ENCODE measurements around the gene PCDHA11.
"Not testable (repeated sequence)": the region's sequence is repeated elsewhere in the genome, so short reads cannot be mapped to it uniquely, and the experiment has no call there.

PCDHA11 gene, protein sequence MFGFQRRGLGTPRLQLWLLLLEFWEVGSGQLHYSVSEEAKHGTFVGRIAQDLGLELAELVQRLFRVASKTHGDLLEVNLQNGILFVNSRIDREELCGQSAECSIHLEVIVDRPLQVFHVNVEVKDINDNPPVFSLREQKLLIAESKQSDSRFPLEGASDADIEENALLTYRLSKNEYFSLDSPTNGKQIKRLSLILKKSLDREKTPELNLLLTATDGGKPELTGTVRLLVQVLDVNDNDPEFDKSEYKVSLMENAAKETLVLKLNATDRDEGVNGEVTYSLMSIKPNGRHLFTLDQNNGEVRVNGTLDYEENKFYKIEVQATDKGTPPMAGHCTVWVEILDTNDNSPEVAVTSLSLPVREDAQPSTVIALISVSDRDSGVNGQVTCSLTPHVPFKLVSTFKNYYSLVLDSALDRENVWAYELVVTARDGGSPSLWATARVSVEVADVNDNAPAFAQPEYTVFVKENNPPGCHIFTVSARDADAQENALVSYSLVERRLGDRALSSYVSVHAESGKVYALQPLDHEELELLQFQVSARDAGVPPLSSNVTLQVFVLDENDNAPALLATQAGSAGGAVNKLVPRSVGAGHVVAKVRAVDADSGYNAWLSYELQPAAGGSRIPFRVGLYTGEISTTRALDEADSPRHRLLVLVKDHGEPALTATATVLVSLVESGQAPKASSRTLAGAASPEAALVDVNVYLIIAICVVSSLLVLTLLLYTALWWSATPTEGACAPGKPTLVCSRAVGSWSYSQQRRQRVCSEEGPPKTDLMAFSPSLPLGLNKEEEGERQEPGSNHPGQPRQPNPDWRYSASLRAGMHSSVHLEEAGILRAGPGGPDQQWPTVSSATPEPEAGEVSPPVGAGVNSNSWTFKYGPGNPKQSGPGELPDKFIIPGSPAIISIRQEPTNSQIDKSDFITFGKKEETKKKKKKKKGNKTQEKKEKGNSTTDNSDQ

DNA sequence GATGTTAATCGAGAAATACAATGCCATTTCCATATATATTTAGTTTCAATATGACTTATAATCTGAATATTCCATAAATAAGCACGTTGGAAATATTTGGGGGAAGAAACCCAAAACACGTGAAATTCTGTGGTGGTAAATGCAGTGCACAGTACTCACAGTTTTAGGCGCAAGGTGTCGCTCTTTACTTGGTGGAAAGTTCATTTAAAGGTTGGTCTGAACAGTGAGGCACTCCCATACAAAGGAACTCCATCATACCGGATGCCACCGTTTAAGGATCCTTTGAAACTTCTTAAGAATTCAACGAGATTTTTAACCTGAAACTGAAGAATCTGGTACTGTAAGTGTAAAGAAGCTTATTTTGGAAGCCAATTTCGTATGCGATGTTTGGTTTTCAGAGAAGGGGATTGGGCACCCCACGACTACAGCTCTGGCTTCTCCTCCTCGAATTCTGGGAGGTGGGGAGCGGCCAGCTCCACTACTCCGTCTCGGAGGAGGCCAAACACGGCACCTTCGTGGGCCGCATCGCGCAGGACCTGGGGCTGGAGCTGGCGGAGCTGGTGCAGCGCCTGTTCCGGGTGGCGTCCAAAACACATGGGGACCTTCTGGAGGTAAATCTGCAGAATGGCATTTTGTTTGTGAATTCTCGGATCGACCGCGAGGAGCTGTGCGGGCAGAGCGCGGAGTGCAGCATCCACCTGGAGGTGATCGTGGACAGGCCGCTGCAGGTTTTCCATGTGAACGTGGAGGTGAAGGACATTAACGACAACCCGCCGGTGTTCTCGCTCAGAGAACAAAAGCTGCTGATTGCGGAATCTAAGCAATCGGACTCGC lies at the start of gene PCDHA11:
PCDHA11 (plus strand) TSS at position 237 of the 834 bp plus-strand sequence; CDS start at position 384, 147 bp downstream.
- H3K9ac ChIP-seq (ENCODE audit: insufficient read length, low read depth) = peak within 1 kb of the TSS; percentile 44
- peaks cover 17% of the 10 kb centered on the region; the same call in 1 of the 2 replicates for H3K9me3 ChIP-seq (ENCODE audit: insufficient read depth, low read length)
- H3K4me3 ChIP-seq (ENCODE audit: insufficient read length, low read depth) = peak within 1 kb of the TSS; percentile 36
- no peak for TF ChIP-seq SUZ12 (IDR thresholded peaks at IDR 0.05; ENCODE audit: extremely low read depth, insufficient read depth, insufficient read length)
- no peaks in the 10 kb centered on the region for H3K27me3 ChIP-seq (ENCODE audit: insufficient read depth, insufficient read length)
- H3K4me1 ChIP-seq (ENCODE audit: insufficient read depth, insufficient read length) = no peaks in the 10 kb centered on the region
- no peak for DNase-seq (ENCODE audit: low read depth, low spot score)
- peaks cover 14% of the 10 kb centered on the region for H3K36me3 ChIP-seq (ENCODE audit: insufficient read depth, insufficient read length, low read length)

DNA sequence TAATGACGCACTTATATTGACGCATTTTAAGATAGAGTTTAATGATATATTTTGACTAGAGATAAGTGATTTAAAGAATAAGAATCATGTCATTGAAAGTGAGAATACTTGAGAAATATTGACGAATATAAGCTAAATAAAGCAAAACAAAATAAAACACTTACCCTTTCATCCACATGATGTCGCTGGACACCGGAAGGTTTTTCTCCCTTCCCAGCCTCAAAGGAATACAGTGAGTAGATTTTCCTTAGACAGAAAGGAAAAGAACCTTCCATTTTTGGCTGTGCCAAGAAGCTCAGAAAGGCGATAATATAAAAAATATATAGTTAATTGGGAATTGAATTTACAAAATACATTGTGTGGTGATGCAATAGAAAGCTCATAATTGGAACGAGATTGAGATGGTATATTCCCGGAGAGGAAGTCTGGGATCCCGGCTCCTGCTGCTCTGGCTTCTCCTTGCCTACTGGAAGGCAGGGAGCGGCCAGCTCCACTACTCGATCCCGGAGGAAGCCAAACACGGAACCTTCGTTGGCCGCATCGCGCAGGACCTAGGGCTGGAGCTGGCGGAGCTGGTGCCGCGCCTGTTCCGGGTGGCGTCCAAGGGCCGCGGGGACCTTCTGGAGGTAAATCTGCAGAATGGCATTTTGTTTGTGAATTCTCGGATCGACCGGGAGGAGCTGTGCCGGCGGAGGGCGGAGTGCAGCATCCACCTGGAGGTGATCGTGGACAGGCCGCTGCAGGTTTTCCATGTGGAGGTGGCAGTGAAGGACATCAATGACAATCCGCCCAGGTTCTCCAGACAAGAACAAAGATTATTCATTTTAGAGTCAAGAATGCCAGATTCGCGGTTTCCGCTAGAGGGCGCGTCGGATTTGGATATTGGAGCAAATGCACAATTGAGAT lies 47.1 kb upstream of the PCDHA11 start, which contains the start of gene PCDHA5:
PCDHA5 (plus strand) TSS at position 239 of the 906 bp plus-strand sequence.
- no peaks in the 10 kb centered on the region for H3K36me3 ChIP-seq (ENCODE audit: insufficient read depth, insufficient read length, low read length)
- H3K9me3 ChIP-seq (ENCODE audit: insufficient read depth, low read length) = no peaks in the 10 kb centered on the region
- DNase-seq (ENCODE audit: low read depth, low spot score) = no peak
- no peaks in the 10 kb centered on the region for H3K27me3 ChIP-seq (ENCODE audit: insufficient read depth, insufficient read length)
- no peak within 1 kb of the TSS for H3K9ac ChIP-seq (ENCODE audit: insufficient read length, low read depth)
- TF ChIP-seq YY1 (IDR thresholded peaks at IDR 0.05; ENCODE audit: insufficient read depth, insufficient read length) = no peak
- no peak for TF ChIP-seq SUZ12 (IDR thresholded peaks at IDR 0.05; ENCODE audit: extremely low read depth, insufficient read depth, insufficient read length)
- no peak for TF ChIP-seq ZNF274 (IDR thresholded peaks at IDR 0.05; ENCODE audit: low read depth, low read length)
- H3K4me3 ChIP-seq (ENCODE audit: insufficient read length, low read depth) = no peak within 1 kb of the TSS
- no peaks in the 10 kb centered on the region for H3K4me1 ChIP-seq (ENCODE audit: insufficient read depth, insufficient read length)

DNA sequence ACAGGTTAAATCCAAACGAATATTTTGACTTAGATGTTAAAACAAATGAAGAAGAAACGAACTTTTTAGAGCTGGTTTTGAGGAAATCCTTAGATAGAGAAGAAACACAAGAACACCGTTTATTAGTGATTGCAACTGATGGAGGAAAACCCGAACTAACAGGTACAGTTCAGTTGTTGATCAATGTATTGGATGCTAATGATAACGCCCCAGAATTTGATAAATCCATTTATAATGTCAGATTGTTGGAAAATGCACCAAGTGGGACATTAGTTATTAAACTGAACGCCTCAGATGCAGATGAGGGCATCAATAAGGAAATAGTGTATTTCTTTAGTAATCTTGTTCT lies 46.5 kb upstream of the PCDHA11 start:
- H3K27me3 ChIP-seq (ENCODE audit: insufficient read depth, insufficient read length) = no peaks in the 10 kb centered on the region
- H3K4me1 ChIP-seq (ENCODE audit: insufficient read depth, insufficient read length) = no peaks in the 10 kb centered on the region
- no peak overlapping the region for H3K9ac ChIP-seq (ENCODE audit: insufficient read length, low read depth)
- no peaks in the 10 kb centered on the region for H3K9me3 ChIP-seq (ENCODE audit: insufficient read depth, low read length)
- TF ChIP-seq SUZ12 (IDR thresholded peaks at IDR 0.05; ENCODE audit: extremely low read depth, insufficient read depth, insufficient read length) (no peak), ZNF274 (IDR thresholded peaks at IDR 0.05; ENCODE audit: low read depth, low read length) (no peak), YY1 (IDR thresholded peaks at IDR 0.05; ENCODE audit: insufficient read depth, insufficient read length) (no peak)
- no peak for DNase-seq (ENCODE audit: low read depth, low spot score)
- no peaks in the 10 kb centered on the region for H3K36me3 ChIP-seq (ENCODE audit: insufficient read depth, insufficient read length, low read length)
- H3K4me3 ChIP-seq (ENCODE audit: insufficient read length, low read depth) = no peak overlapping the region

DNA sequence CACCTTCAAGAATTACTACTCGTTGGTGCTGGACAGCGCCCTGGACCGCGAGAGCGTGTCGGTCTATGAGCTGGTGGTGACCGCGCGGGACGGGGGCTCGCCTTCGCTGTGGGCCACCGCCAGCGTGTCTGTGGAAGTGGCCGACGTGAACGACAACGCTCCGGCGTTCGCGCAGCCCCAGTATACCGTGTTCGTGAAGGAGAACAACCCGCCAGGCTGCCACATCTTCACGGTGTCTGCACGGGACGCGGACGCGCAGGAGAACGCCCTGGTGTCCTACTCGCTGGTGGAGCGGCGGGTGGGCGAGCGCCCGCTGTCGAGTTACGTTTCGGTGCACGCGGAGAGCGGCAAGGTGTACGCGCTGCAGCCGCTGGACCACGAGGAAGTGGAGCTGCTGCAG lies 45.8 kb upstream of the PCDHA11 start:
- H3K36me3 ChIP-seq (ENCODE audit: insufficient read depth, insufficient read length, low read length); H3K9ac ChIP-seq (ENCODE audit: insufficient read length, low read depth); H3K4me1 ChIP-seq (ENCODE audit: insufficient read depth, insufficient read length); H3K9me3 ChIP-seq (ENCODE audit: insufficient read depth, low read length); H3K4me3 ChIP-seq (ENCODE audit: insufficient read length, low read depth); H3K27me3 ChIP-seq (ENCODE audit: insufficient read depth, insufficient read length); DNase-seq (ENCODE audit: low read depth, low spot score): not testable (repeated sequence)

DNA sequence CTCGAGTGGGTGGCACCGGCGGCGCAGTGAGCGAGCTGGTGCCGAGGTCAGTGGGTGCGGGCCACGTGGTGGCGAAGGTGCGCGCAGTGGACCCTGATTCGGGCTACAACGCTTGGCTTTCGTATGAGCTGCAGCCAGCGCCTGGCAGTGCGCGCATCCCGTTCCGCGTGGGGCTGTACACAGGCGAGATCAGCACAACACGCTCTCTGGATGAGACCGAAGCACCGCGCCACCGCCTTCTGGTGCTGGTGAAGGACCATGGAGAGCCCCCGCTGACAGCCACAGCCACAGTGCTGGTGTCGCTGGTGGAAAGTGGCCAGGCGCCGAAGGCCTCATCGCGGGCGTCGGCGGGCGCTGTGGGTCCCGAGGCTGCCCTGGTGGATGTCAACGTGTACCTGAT lies 45.3 kb upstream of the PCDHA11 start:
- no peak for DNase-seq (ENCODE audit: low read depth, low spot score)
- Histone ChIP-seq H3K4me1 (ENCODE audit: insufficient read depth, insufficient read length) (no peaks in the 10 kb centered on the region), H3K4me3 (ENCODE audit: insufficient read length, low read depth) (no peak overlapping the region), H3K9me3 (ENCODE audit: insufficient read depth, low read length) (no peaks in the 10 kb centered on the region), H3K36me3 (ENCODE audit: insufficient read depth, insufficient read length, low read length) (no peaks in the 10 kb centered on the region), H3K9ac (ENCODE audit: insufficient read length, low read depth) (no peak overlapping the region), H3K27me3 (ENCODE audit: insufficient read depth, insufficient read length) (no peaks in the 10 kb centered on the region)
- no peak for TF ChIP-seq ZNF274 (IDR thresholded peaks at IDR 0.05; ENCODE audit: low read depth, low read length)
- TF ChIP-seq YY1 (IDR thresholded peaks at IDR 0.05; ENCODE audit: insufficient read depth, insufficient read length) = no peak
- TF ChIP-seq SUZ12 (IDR thresholded peaks at IDR 0.05; ENCODE audit: extremely low read depth, insufficient read depth, insufficient read length) = no peak

DNA sequence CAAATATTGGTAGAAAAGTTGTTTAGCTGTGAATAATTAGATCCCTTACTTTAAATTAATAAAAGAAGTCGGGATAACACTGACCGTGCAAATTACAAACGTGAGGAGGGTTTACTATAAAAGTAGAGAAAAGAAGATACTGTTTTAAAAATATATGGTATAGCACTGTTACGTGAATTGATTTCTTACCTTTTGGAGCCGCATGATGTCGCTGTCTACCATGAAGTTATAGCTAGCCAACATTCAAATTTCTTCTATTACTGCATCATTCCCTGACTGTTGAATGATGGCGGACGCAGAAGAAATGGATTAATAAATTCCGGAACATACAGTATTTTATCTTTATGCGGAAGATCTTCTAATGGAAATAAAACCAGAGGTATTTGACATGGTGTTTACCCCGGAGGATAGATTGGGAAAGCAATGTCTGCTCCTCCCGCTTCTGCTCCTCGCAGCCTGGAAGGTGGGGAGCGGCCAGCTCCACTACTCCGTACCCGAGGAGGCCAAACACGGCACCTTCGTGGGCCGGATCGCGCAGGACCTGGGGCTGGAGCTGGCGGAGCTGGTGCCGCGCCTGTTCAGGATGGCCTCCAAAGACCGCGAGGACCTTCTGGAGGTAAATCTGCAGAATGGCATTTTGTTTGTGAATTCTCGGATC lies 40.9 kb upstream of the PCDHA11 start, which contains the start of gene PCDHA6:
PCDHA6 (plus strand) TSS at position 257 of the 658 bp plus-strand sequence; CDS start at position 389, 132 bp downstream.
- Histone ChIP-seq H3K27me3 (ENCODE audit: insufficient read depth, insufficient read length) (no peaks in the 10 kb centered on the region), H3K36me3 (ENCODE audit: insufficient read depth, insufficient read length, low read length) (no peaks in the 10 kb centered on the region), H3K9ac (ENCODE audit: insufficient read length, low read depth) (no peak within 1 kb of the TSS), H3K4me3 (ENCODE audit: insufficient read length, low read depth) (no peak within 1 kb of the TSS), H3K4me1 (ENCODE audit: insufficient read depth, insufficient read length) (no peaks in the 10 kb centered on the region), H3K9me3 (ENCODE audit: insufficient read depth, low read length) (no peaks in the 10 kb centered on the region)
- DNase-seq (ENCODE audit: low read depth, low spot score) = no peak
- no peak for TF ChIP-seq ZNF274 (IDR thresholded peaks at IDR 0.05; ENCODE audit: low read depth, low read length)
- TF ChIP-seq SUZ12 (IDR thresholded peaks at IDR 0.05; ENCODE audit: extremely low read depth, insufficient read depth, insufficient read length) = no peak
- TF ChIP-seq YY1 (IDR thresholded peaks at IDR 0.05; ENCODE audit: insufficient read depth, insufficient read length) = no peak

All from NT2/D1 (cell line).